SKM-1 treated with dmso at 0.1 percent for 144 hours (cell line): Measurements from ENCODE around the gene EVX2.

ENCODE experiments used
- DNase-seq: peaks from one replicate; lab custom pipeline; 2025; ENCODE audit not compliant: unreplicated experiment; lab: John Stamatoyannopoulos, UW

Gene EVX2

GRCh38 chr2:176107731-176108181 is 24.0 kb upstream of the EVX2 start:
- no peak for DNase-seq

- no peak for DNase-seq
Measured at GRCh38 chr2:176106581-176107539, 23.1 kb upstream of the EVX2 start, which contains the start of gene HOXD11. TSS of gene HOXD11 (plus strand) at chr2:176107280. CDS start at chr2:176107356, 76 bp downstream.

GRCh38 chr2:176105730-176106580 is 22.2 kb upstream of the EVX2 start:
- DNase-seq, result no peak

- no peak for DNase-seq
Measured at GRCh38 chr2:176105078-176105729, 21.4 kb upstream of the EVX2 start.

- DNase-seq, result no peak
Measured at GRCh38 chr2:176104316-176105077, 20.7 kb upstream of the EVX2 start.

- DNase-seq, result no peak
Measured at GRCh38 chr2:176103742-176104315, 20.1 kb upstream of the EVX2 start.

GRCh38 chr2:176103194-176103593 is 19.4 kb upstream of the EVX2 start:
- DNase-seq, result no peak

- no peak for DNase-seq
Measured at GRCh38 chr2:176102309-176102866, 18.6 kb upstream of the EVX2 start.

- no peak for DNase-seq
Measured at GRCh38 chr2:176101842-176102241, 18.1 kb upstream of the EVX2 start.

GRCh38 chr2:176101216-176101830 is 17.6 kb upstream of the EVX2 start:
- DNase-seq, result no peak

GRCh38 chr2:176100547-176101140 is 16.9 kb upstream of the EVX2 start:
- no peak for DNase-seq

GRCh38 chr2:176099728-176100546 is 16.2 kb upstream of the EVX2 start, which contains the start of gene HOXD12:
TSS of gene HOXD12 (plus strand) at chr2:176099795. CDS start at chr2:176099802, 7 bp downstream.
- no peak for DNase-seq

GRCh38 chr2:176099159-176099727 is 15.5 kb upstream of the EVX2 start:
- no peak for DNase-seq

- no peak for DNase-seq
Measured at GRCh38 chr2:176098366-176099158, 14.8 kb upstream of the EVX2 start.

GRCh38 chr2:176097820-176098365 is 14.1 kb upstream of the EVX2 start:
- DNase-seq, result no peak
